Panc1 (cell line): ENCODE measurements around the gene ZNF775. TPM values are rescaled to one million over a fixed set of nuclear protein-coding genes. Genes with fewer than 3 reads are reported as not detected.

ENCODE experiments used
- ATAC-seq: fragments of 200-7000 bp; cut with Tn5 transposase; 2 replicates; pipeline ENCODE4 v1.9.1; 2020; ENCODE audit warnings: mild to moderate bottlenecking, moderate library complexity
- BruUV-seq: library from RNA; stranded (reverse); fragments of 400-500 nt; replicated peaks from 2 replicates; lab custom pipeline; 2021; lab: Mats Ljungman, UMichigan
- CTCF ChIA-PET: fragments of 300-600 bp; sonication (Branson Sonifier 250); formaldehyde crosslinking; loops from one replicate; lab custom pipeline; 2022; ENCODE audit warnings: antibody characterized with exemption; lab: Charles Lee
- POLR2A ChIA-PET: fragments of 300-600 bp; sonication (Branson Sonifier 250); formaldehyde crosslinking; loops from one replicate; lab custom pipeline; 2022; ENCODE audit warnings: antibody characterized with exemption; lab: Charles Lee
- DNase-seq: peaks from one replicate; pipeline ENCODE4 v3.0.0-alpha.2; 2010; ENCODE audit warnings: low read depth, low spot score
- H3K27ac ChIP-seq: 2 replicates; pipeline ENCODE4 v1.5.1; 2011; ENCODE audit warnings: mild to moderate bottlenecking, low read length, inconsistent platforms
- H3K27me3 ChIP-seq: fragments of 200-500 bp; sonication (Bioruptor generic); 2 replicates; pipeline ENCODE4 v1.6.0; 2014; ENCODE audit warnings: low read length, inconsistent platforms; ENCODE audit not compliant: control insufficient read depth, insufficient read depth
- H3K36me3 ChIP-seq: fragments of 200-500 bp; sonication (Bioruptor generic); 2 replicates; pipeline ENCODE4 v1.5.1; 2014; ENCODE audit warnings: inconsistent platforms, mild to moderate bottlenecking, low read length, moderate library complexity; ENCODE audit not compliant: control insufficient read depth, insufficient read depth
- H3K4me1 ChIP-seq: 2 replicates; pipeline ENCODE4 v1.5.1; 2011; ENCODE audit warnings: inconsistent platforms, mild to moderate bottlenecking, low read length, moderate library complexity; ENCODE audit not compliant: control insufficient read depth, insufficient read depth
- H3K4me3 ChIP-seq, 2 experiments: 2 replicates each; pipeline ENCODE4 v1.5.1; 2011 to 2012; ENCODE audit warnings: low read depth in 2 of 2, low read length in 2 of 2, mild to moderate bottlenecking in 2 of 2, inconsistent platforms in 1 of 2, moderate library complexity in 1 of 2
- H3K9me3 ChIP-seq: fragments of 200-500 bp; sonication (Bioruptor generic); 2 replicates; pipeline ENCODE4 v1.5.1; 2014; ENCODE audit warnings: low read depth, mild to moderate bottlenecking, inconsistent platforms, low read length, moderate library complexity; ENCODE audit not compliant: control insufficient read depth, insufficient read depth
- POLR2AphosphoS5 ChIP-seq: IDR thresholded peaks from 2 replicates; pipeline ENCODE4 v1.6.1; 2012; ENCODE audit warnings: mild to moderate bottlenecking, low read depth, low read length, moderate library complexity
- SIN3A ChIP-seq: IDR thresholded peaks from 2 replicates; pipeline ENCODE4 v1.6.1; 2012; ENCODE audit warnings: low read depth, mild to moderate bottlenecking, low read length, moderate library complexity, borderline replicate concordance; ENCODE audit not compliant: insufficient read depth
- TCF7L2 ChIP-seq: IDR thresholded peaks from 2 replicates; pipeline ENCODE4 v1.6.1; 2011; ENCODE audit warnings: mild to moderate bottlenecking, low read depth, low read length, inconsistent platforms
- in situ Hi-C: cut with HindIII; loops from 2 replicates; pipeline ENCODE4 v1.10.0; 2016; ENCODE audit warnings: low sequenced_read_pairs, low pct_unique_long_range_greater_than_20kb
- intact Hi-C: fragments of 100-400 bp; cut with micrococcal nuclease; formaldehyde crosslinking; loops from one replicate; pipeline ENCODE4 v1.10.0; 2022; ENCODE audit not compliant: unreplicated experiment
- total RNA-seq: library from RNA; stranded (reverse); gene quantifications from one replicate; pipeline ENCODE4 v1.2.1, GENCODE V29; 2021; ENCODE audit not compliant: unreplicated experiment
- TF ChIP-seq, protein P1 (sequence below), 2 experiments: IDR thresholded peaks; 2 replicates each; pipeline ENCODE4 v1.6.1; 2011 to 2012; ENCODE audit warnings: low read depth in 2 of 2, control low read depth in 1 of 2, low read length in 1 of 2, mild to moderate bottlenecking in 1 of 2, moderate library complexity in 1 of 2; ENCODE audit not compliant: insufficient read depth in 1 of 2
- TF ChIP-seq, protein P2 (sequence below): fragments of 450-650 bp; IDR thresholded peaks from 2 replicates; pipeline ENCODE4 v1.5.1; 2017; ENCODE audit warnings: mild to moderate bottlenecking

Gene ZNF775
- total RNA-seq, 1 experiment from 2014 or later: 14.7 TPM

DNA sequence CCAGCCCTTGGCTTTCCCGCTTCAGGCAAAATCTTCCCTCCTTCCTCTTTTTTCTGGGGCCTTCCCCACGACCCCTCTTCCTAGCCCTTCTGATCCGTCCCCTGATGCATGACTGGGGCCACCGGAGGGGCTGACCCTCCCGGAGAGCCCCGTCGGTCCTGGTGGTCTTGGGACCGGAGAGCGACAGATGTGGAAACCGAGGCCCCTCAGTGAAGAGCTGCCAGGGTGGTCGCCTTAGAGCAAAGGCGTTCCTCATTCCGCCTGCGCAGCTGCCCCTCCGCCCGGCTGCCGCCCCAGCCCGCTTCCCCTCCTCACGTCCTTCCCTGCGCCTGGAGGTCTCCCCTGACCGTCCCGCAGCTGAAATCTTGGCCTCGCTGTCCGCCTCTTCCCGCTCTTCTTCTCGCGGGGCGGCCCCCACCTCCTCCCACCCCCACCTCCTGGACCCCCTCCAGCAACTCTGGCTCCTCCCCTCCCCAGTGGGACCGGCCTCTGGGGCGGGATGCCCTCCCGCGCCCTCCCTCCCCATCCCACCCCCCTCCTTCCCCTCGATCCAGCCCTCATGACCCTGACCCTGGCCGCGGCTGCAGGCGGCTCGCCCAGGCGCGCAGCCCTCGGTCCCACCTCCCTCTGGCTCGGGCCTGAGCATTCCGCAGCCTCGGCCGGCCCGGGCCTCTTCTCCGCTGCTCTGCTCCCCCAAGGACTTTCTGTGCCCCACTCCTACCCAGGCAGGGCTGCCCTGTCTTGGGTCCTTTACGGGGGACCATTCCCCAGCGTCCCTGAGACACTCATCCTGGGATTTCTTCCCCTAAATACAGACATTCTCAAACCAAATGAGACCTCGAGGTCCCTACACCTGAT lies 37.6 kb upstream of the ZNF775 start, which contains the start of gene RARRES2:
Gene RARRES2, minus strand, starts transcription at position 367 of the 858 bp plus-strand sequence. CDS start 1,020 bp downstream, outside the sequence.
- ChIA-PET CTCF (no interaction called here), POLR2A (no interaction called here)
- no peak within 1 kb of the TSS for H3K27ac ChIP-seq
- no peaks in the 10 kb centered on the region for H3K27me3 ChIP-seq
- peaks cover 11% of the 10 kb centered on the region; the same call in 1 of the 2 replicates for H3K9me3 ChIP-seq
- DNase-seq: no peak
- TF ChIP-seq POLR2AphosphoS5: no peak
- no peak for TF ChIP-seq SIN3A
- TF ChIP-seq, protein P1, sequence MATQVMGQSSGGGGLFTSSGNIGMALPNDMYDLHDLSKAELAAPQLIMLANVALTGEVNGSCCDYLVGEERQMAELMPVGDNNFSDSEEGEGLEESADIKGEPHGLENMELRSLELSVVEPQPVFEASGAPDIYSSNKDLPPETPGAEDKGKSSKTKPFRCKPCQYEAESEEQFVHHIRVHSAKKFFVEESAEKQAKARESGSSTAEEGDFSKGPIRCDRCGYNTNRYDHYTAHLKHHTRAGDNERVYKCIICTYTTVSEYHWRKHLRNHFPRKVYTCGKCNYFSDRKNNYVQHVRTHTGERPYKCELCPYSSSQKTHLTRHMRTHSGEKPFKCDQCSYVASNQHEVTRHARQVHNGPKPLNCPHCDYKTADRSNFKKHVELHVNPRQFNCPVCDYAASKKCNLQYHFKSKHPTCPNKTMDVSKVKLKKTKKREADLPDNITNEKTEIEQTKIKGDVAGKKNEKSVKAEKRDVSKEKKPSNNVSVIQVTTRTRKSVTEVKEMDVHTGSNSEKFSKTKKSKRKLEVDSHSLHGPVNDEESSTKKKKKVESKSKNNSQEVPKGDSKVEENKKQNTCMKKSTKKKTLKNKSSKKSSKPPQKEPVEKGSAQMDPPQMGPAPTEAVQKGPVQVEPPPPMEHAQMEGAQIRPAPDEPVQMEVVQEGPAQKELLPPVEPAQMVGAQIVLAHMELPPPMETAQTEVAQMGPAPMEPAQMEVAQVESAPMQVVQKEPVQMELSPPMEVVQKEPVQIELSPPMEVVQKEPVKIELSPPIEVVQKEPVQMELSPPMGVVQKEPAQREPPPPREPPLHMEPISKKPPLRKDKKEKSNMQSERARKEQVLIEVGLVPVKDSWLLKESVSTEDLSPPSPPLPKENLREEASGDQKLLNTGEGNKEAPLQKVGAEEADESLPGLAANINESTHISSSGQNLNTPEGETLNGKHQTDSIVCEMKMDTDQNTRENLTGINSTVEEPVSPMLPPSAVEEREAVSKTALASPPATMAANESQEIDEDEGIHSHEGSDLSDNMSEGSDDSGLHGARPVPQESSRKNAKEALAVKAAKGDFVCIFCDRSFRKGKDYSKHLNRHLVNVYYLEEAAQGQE (IDR thresholded peaks at IDR 0.05; ENCODE audit: insufficient read depth in 1 of 2, low read depth in 2 of 2, low read length in 1 of 2): no peak
- no peak for TF ChIP-seq TCF7L2
- TF ChIP-seq, protein P2, sequence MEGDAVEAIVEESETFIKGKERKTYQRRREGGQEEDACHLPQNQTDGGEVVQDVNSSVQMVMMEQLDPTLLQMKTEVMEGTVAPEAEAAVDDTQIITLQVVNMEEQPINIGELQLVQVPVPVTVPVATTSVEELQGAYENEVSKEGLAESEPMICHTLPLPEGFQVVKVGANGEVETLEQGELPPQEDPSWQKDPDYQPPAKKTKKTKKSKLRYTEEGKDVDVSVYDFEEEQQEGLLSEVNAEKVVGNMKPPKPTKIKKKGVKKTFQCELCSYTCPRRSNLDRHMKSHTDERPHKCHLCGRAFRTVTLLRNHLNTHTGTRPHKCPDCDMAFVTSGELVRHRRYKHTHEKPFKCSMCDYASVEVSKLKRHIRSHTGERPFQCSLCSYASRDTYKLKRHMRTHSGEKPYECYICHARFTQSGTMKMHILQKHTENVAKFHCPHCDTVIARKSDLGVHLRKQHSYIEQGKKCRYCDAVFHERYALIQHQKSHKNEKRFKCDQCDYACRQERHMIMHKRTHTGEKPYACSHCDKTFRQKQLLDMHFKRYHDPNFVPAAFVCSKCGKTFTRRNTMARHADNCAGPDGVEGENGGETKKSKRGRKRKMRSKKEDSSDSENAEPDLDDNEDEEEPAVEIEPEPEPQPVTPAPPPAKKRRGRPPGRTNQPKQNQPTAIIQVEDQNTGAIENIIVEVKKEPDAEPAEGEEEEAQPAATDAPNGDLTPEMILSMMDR: no peak
- no peak for ATAC-seq
- intact Hi-C loops: no loop called here
- no TSS peak for BruUV-seq
- in situ Hi-C loops: no loop called here
- H3K4me1 ChIP-seq: peaks cover 3% of the 10 kb centered on the region; the same call in 1 of the 2 replicates
- no peaks in the 10 kb centered on the region for H3K36me3 ChIP-seq
- H3K4me3 ChIP-seq: no peak within 1 kb of the TSS

DNA sequence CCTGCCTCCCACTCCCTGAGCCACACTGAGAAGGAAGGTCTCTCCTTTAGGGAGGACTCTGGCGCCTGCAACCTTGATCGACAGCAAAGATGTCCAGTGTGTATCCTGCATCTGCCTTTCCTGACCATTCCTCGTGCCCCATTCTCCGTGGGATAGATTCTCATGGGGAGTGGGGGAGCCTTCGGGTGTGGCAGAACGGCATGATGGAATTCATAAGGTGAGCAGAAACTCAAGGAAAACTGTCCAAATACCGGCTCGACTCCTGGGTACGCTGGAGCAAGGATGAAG lies 37.1 kb upstream of the ZNF775 start:
- ChIA-PET CTCF (no interaction called here), POLR2A (no interaction called here)
- Histone ChIP-seq H3K4me3 (no peak overlapping the region), H3K27ac (no peak overlapping the region), H3K9me3 (peaks cover 11% of the 10 kb centered on the region; the same call in 1 of the 2 replicates), H3K4me1 (peaks cover 3% of the 10 kb centered on the region; the same call in 1 of the 2 replicates), H3K27me3 (no peaks in the 10 kb centered on the region), H3K36me3 (no peaks in the 10 kb centered on the region)
- TF ChIP-seq TCF7L2: no peak
- no peak for TF ChIP-seq POLR2AphosphoS5
- TF ChIP-seq, protein P2: no peak
- no peak for TF ChIP-seq SIN3A
- TF ChIP-seq, protein P1 (IDR thresholded peaks at IDR 0.05; ENCODE audit: insufficient read depth in 1 of 2, low read depth in 2 of 2, low read length in 1 of 2): no peak
- DNase-seq (no peak), ATAC-seq (no peak)
- BruUV-seq: no TSS peak
- in situ Hi-C loops: no loop called here
- intact Hi-C loops: no loop called here
